ENCODE results near the gene PMEPA1.

- TF ChIP-seq CTCF (conservative IDR thresholded peaks at IDR 0.05; ENCODE audit: low read length) (no peak), EZH2phosphoT487 (IDR thresholded peaks at IDR 0.05; ENCODE audit: borderline replicate concordance, low read depth, low read length) (no peak)
Measured at GRCh38 chr20:57608516-57608915, 101.3 kb downstream of the PMEPA1 start.

All from OCI-LY7 (cell line).